Mesendoderm (in vitro differentiated cells): ENCODE data around the gene GON7.

ENCODE experiments used
- DNase-seq: peaks from one replicate; pipeline ENCODE4 v3.0.0; 2013
- H2AK5ac ChIP-seq: 2 replicates; pipeline ENCODE4 v1.6.1; 2013; ENCODE audit warnings: low read length, inconsistent platforms
- H2BK120ac ChIP-seq: 2 replicates; pipeline ENCODE4 v1.6.1; 2013; ENCODE audit warnings: low read depth, mild to moderate bottlenecking, low read length, moderate library complexity, mixed read lengths
- H2BK15ac ChIP-seq: replicated peaks from 2 replicates; pipeline ENCODE4 v1.6.1; 2013; ENCODE audit warnings: low read depth, mild to moderate bottlenecking, moderate library complexity
- H2BK5ac ChIP-seq: 2 replicates; pipeline ENCODE4 v1.6.1; 2013; ENCODE audit warnings: low read length, inconsistent platforms
- H3K18ac ChIP-seq: 2 replicates; pipeline ENCODE4 v1.6.1; 2013; ENCODE audit warnings: mild to moderate bottlenecking, low read length, mixed read lengths
- H3K23ac ChIP-seq: one replicate; pipeline ENCODE4 v1.6.1; 2013; ENCODE audit warnings: low read length
- H3K27ac ChIP-seq: 2 replicates; pipeline ENCODE4 v1.5.1; 2013; ENCODE audit warnings: low read depth, mild to moderate bottlenecking, inconsistent platforms, low read length, moderate library complexity
- H3K27me3 ChIP-seq: 2 replicates; pipeline ENCODE4 v1.6.1; 2013; ENCODE audit warnings: low read length, control low read depth, mild to moderate bottlenecking, inconsistent platforms; ENCODE audit not compliant: insufficient read depth, poor library complexity
- H3K36me3 ChIP-seq: 2 replicates; pipeline ENCODE4 v1.6.1; 2013; ENCODE audit warnings: low read length, inconsistent platforms; ENCODE audit not compliant: control insufficient read depth, insufficient read depth
- H3K4ac ChIP-seq: one replicate; pipeline ENCODE4 v1.6.1; 2013; ENCODE audit warnings: low read depth, mild to moderate bottlenecking, low read length, moderate library complexity
- H3K4me1 ChIP-seq: 2 replicates; pipeline ENCODE4 v1.6.1; 2013; ENCODE audit warnings: low read depth, low read length, inconsistent platforms; ENCODE audit not compliant: control insufficient read depth
- H3K4me2 ChIP-seq: 2 replicates; pipeline ENCODE4 v1.6.1; 2013; ENCODE audit warnings: low read length
- H3K4me3 ChIP-seq: 2 replicates; pipeline ENCODE4 v1.5.1; 2013; ENCODE audit warnings: mild to moderate bottlenecking, low read length
- H3K56ac ChIP-seq: one replicate; pipeline ENCODE4 v1.6.1; 2013; ENCODE audit warnings: low read length
- H3K79me1 ChIP-seq: 2 replicates; pipeline ENCODE4 v1.6.1; 2013; ENCODE audit warnings: low read length, inconsistent platforms
- H3K79me2 ChIP-seq: 2 replicates; pipeline ENCODE4 v1.6.1; 2013; ENCODE audit warnings: mild to moderate bottlenecking, low read length; ENCODE audit not compliant: control insufficient read depth, insufficient read depth
- H3K9ac ChIP-seq: 2 replicates; pipeline ENCODE4 v1.6.1; 2013; ENCODE audit warnings: low read length, inconsistent platforms
- H4K5ac ChIP-seq: one replicate; pipeline ENCODE4 v1.6.1; 2013; ENCODE audit warnings: low read length
- H4K8ac ChIP-seq: one replicate; pipeline ENCODE4 v1.6.1; 2013; ENCODE audit warnings: low read depth, mild to moderate bottlenecking, control low read depth, low read length, moderate library complexity
- WGBS: extraction: QIAGEN DNeasy Blood & Tissue Kit; methylation state at CpG from one replicate; pipeline ENCODE4 v1.1.7; 2013; ENCODE audit warnings: low lambda C conversion rate, missing lambda C conversion rate; ENCODE audit not compliant: insufficient coverage; ENCODE audit errors: extremely low coverage; 5-methylcytosine and 5-hydroxymethylcytosine counted together

The GON7 gene

DNA sequence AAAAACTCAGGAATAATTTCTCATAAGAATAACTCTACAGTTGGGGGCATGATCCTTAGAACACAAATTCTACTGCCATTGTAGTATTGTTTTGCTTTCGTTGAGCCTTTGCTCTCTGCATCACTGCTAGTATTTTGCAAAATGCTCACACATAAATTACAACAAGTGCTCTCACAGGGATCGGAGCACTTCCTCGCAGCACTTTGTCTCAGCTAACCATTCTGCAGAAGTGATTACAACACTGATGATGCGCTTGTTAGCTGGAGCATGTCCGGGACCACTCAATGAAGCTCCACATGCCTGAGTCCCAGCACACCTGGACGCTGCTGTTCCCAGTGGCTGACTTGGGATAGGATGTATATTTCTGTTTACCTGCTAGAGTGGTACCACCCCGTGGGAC, 53.7 kb downstream of the GON7 start:
- Histone ChIP-seq H2BK120ac (no peak overlapping the region), H3K9ac (no peak overlapping the region), H4K8ac (no peak overlapping the region), H3K36me3 (no peaks in the 10 kb centered on the region), H3K4me1 (no peaks in the 10 kb centered on the region), H3K79me2 (no peaks in the 10 kb centered on the region), H2BK15ac (no peak overlapping the region), H3K23ac (no peak overlapping the region), H3K79me1 (no peaks in the 10 kb centered on the region), H4K5ac (no peak overlapping the region), H3K56ac (no peak overlapping the region), H2BK5ac (no peak overlapping the region), H3K4ac (no peak overlapping the region), H3K18ac (no peak overlapping the region), H3K4me2 (no peak overlapping the region), H3K4me3 (no peak overlapping the region), H3K27me3 (no peaks in the 10 kb centered on the region), H3K27ac (no peak overlapping the region), H2AK5ac (no peak overlapping the region)
- DNase-seq = no peak
- no CpG with 5 or more reads among the region's 7 CpGs for WGBS
